H1 (cell line): ENCODE results near the gene TGFA. TPM values are rescaled to one million over a fixed set of nuclear protein-coding genes. Genes with fewer than 3 reads are reported as not detected.

Experiments used
- CTCF ChIA-PET: fragments of 300-600 bp; sonication (Branson Sonifier 250); formaldehyde crosslinking; loops from one replicate; lab custom pipeline; 2021; ENCODE audit not compliant: partially characterized antibody; lab: Charles Lee
- POLR2A ChIA-PET: fragments of 300-600 bp; sonication (Branson Sonifier 250); formaldehyde crosslinking; loops from one replicate; lab custom pipeline; 2021; ENCODE audit warnings: inconsistent platforms; ENCODE audit not compliant: partially characterized antibody; lab: Charles Lee
- DNase-seq, 2 experiments: peaks; one replicate each; pipeline versions ENCODE4 v3.0.0 to v3.0.0-alpha.2; 2010 to 2022; ENCODE audit warnings: low spot score in 2 of 2, low read depth in 1 of 2, mixed read lengths in 1 of 2
- FAIRE-seq: peaks from 2 replicates; lab custom pipeline; 2011; peaks lifted over from hg19 to GRCh38; lab: Jason Lieb, UNC
- H2AFZ ChIP-seq: 2 replicates; pipeline ENCODE4 v1.8.1; 2012; ENCODE audit warnings: low read length, inconsistent platforms
- H2AK5ac ChIP-seq: 2 replicates; pipeline ENCODE4 v1.6.1; 2013; ENCODE audit warnings: low read depth, low read length
- H2BK120ac ChIP-seq: replicated peaks from 2 replicates; pipeline ENCODE3; 2013; ENCODE audit warnings: low read depth, low read length, inconsistent platforms
- H2BK12ac ChIP-seq: 2 replicates; pipeline ENCODE4 v1.6.1; 2013; ENCODE audit warnings: low read depth, low read length
- H2BK15ac ChIP-seq: 2 replicates; pipeline ENCODE4 v1.6.1; 2013; ENCODE audit warnings: low read length
- H2BK20ac ChIP-seq: 2 replicates; pipeline ENCODE4 v1.6.1; 2013; ENCODE audit warnings: low read length
- H2BK5ac ChIP-seq: 2 replicates; pipeline ENCODE4 v1.6.1; 2013; ENCODE audit warnings: low read depth, low read length
- H3K14ac ChIP-seq: 2 replicates; pipeline ENCODE4 v1.6.1; 2013; ENCODE audit warnings: inconsistent platforms; ENCODE audit not compliant: insufficient read length
- H3K18ac ChIP-seq: 2 replicates; pipeline ENCODE4 v1.6.1; 2013; ENCODE audit warnings: low read length; ENCODE audit errors: extremely low read depth
- H3K23ac ChIP-seq: 2 replicates; pipeline ENCODE4 v1.6.1; 2013; ENCODE audit warnings: inconsistent platforms; ENCODE audit not compliant: insufficient read length
- H3K23me2 ChIP-seq: 2 replicates; pipeline ENCODE4 v1.6.1; 2013; ENCODE audit warnings: low read depth, low read length
- H3K27ac ChIP-seq: 2 replicates; pipeline ENCODE4 v1.6.1; 2011; ENCODE audit warnings: low read depth, low read length, inconsistent platforms
- H3K27me3 ChIP-seq, 4 experiments: replicated peaks in 1 of 4; 1 replicate in 1 of 4; 2 replicates in 3 of 4; pipeline versions ENCODE4 v1.6.1 to v1.8.1; 2011 to 2013; ENCODE audit warnings: low read length in 3 of 4, mild to moderate bottlenecking in 3 of 4, inconsistent platforms in 2 of 4, mixed read lengths in 2 of 4, moderate library complexity in 1 of 4; ENCODE audit not compliant: control insufficient read depth in 3 of 4, insufficient read depth in 3 of 4; ENCODE audit errors: extremely low read depth in 1 of 4
- H3K36me3 ChIP-seq, 4 experiments: 2 replicates each; pipeline versions ENCODE4 v1.6.1 to v1.8.1; 2011 to 2013; ENCODE audit warnings: mild to moderate bottlenecking in 4 of 4, low read length in 3 of 4, moderate library complexity in 2 of 4, control low read depth in 1 of 4, inconsistent platforms in 1 of 4; ENCODE audit not compliant: insufficient read depth in 4 of 4, control insufficient read depth in 2 of 4
- H3K4ac ChIP-seq: replicated peaks from 2 replicates; pipeline ENCODE3; 2013; ENCODE audit warnings: low read length, low read depth, mixed read lengths, inconsistent platforms; ENCODE audit not compliant: insufficient read length
- H3K4me1 ChIP-seq, 4 experiments: replicated peaks in 1 of 4; 1 replicate in 1 of 4; 2 replicates in 3 of 4; pipeline versions ENCODE4 v1.6.1 to v1.8.1; 2011 to 2013; ENCODE audit warnings: low read length in 3 of 4, inconsistent platforms in 2 of 4, mixed read lengths in 1 of 4; ENCODE audit not compliant: insufficient read depth in 4 of 4, control insufficient read depth in 3 of 4
- H3K4me2 ChIP-seq, 2 experiments: 2 replicates each; pipeline versions ENCODE4 v1.6.1 to v1.8.1; 2011 to 2013; ENCODE audit warnings: low read depth in 2 of 2, low read length in 2 of 2, control low read depth in 1 of 2, inconsistent platforms in 1 of 2, mild to moderate bottlenecking in 1 of 2; ENCODE audit not compliant: insufficient read depth in 1 of 2
- H3K4me3 ChIP-seq, 4 experiments: fragments of 200-600, 300-600 bp in 1 of 4; sonication (generic), shearing (Covaris generic), sonication (Bioruptor Twin) in 1 of 4; 2 replicates each; pipeline versions ENCODE4 v1.5.1 to v1.8.1; 2011 to 2016; ENCODE audit warnings: low read length in 4 of 4, low read depth in 3 of 4, control low read depth in 2 of 4, inconsistent platforms in 2 of 4, mild to moderate bottlenecking in 2 of 4, mixed read lengths in 1 of 4, moderate library complexity in 1 of 4; ENCODE audit not compliant: insufficient read depth in 2 of 4; ENCODE audit errors: extremely low read depth in 1 of 4
- H3K56ac ChIP-seq: replicated peaks from 2 replicates; pipeline ENCODE3; 2013; ENCODE audit warnings: low read depth, mild to moderate bottlenecking, mixed read lengths, low read length, inconsistent platforms; ENCODE audit not compliant: insufficient read length
- H3K79me1 ChIP-seq: 2 replicates; pipeline ENCODE4 v1.6.1; 2013; ENCODE audit warnings: low read depth, low read length, control low read depth
- H3K79me2 ChIP-seq, 2 experiments: 2 replicates each; pipeline versions ENCODE4 v1.6.1 to v1.8.1; 2012 to 2013; ENCODE audit warnings: low read length in 2 of 2, mild to moderate bottlenecking in 2 of 2, inconsistent platforms in 1 of 2; ENCODE audit not compliant: insufficient read depth in 2 of 2, control insufficient read depth in 1 of 2
- H3K9ac ChIP-seq, 4 experiments: replicated peaks in 1 of 4; 1 replicate in 1 of 4; 2 replicates in 3 of 4; pipeline versions ENCODE4 v1.6.1 to v1.8.1; 2011 to 2013; ENCODE audit warnings: low read depth in 3 of 4, low read length in 3 of 4, control low read depth in 2 of 4, mild to moderate bottlenecking in 2 of 4, moderate library complexity in 2 of 4, inconsistent platforms in 1 of 4; ENCODE audit errors: extremely low read depth in 1 of 4
- H3K9me3 ChIP-seq, 2 experiments: 2 replicates each; pipeline versions ENCODE4 v1.6.1 to v1.8.1; 2012 to 2013; ENCODE audit warnings: mild to moderate bottlenecking in 2 of 2, moderate library complexity in 2 of 2, control low read depth in 1 of 2, inconsistent platforms in 1 of 2, low read depth in 1 of 2, low read length in 1 of 2, mixed read lengths in 1 of 2; ENCODE audit not compliant: insufficient read depth in 2 of 2
- H4K20me1 ChIP-seq, 2 experiments: replicated peaks in 1 of 2; 2 replicates each; pipeline versions ENCODE3 to v1.8.1; 2011 to 2013; ENCODE audit warnings: inconsistent platforms in 2 of 2, low read length in 2 of 2, mild to moderate bottlenecking in 1 of 2; ENCODE audit not compliant: insufficient read depth in 2 of 2, control insufficient read depth in 1 of 2
- H4K5ac ChIP-seq: 2 replicates; pipeline ENCODE4 v1.6.1; 2013; ENCODE audit warnings: low read length, low read depth, mixed read lengths, inconsistent platforms; ENCODE audit not compliant: insufficient read length
- H4K8ac ChIP-seq: 2 replicates; pipeline ENCODE4 v1.8.0; 2013; ENCODE audit warnings: mild to moderate bottlenecking, moderate library complexity, low read length, inconsistent platforms; ENCODE audit not compliant: insufficient read depth; ENCODE audit errors: extremely low read depth
- H4K91ac ChIP-seq: replicated peaks from 2 replicates; pipeline ENCODE3; 2013; ENCODE audit warnings: low read length, mixed read lengths, inconsistent platforms; ENCODE audit not compliant: insufficient read length
- CEBPB ChIP-seq: IDR thresholded peaks from 2 replicates; pipeline ENCODE4 v1.6.1; 2012; ENCODE audit warnings: low read depth, low read length
- CHD1 ChIP-seq: IDR thresholded peaks from 2 replicates; pipeline ENCODE4 v1.6.1; 2012; ENCODE audit warnings: low read depth, low read length, improper control_type of control experiment
- GTF2F1 ChIP-seq: IDR thresholded peaks from 2 replicates; pipeline ENCODE4 v1.6.1; 2012; ENCODE audit warnings: low read depth, low read length, improper control_type of control experiment, borderline replicate concordance
- SIN3A ChIP-seq, 2 experiments: IDR thresholded peaks in 1 of 2; conservative IDR thresholded peaks in 1 of 2; 2 replicates each; pipeline ENCODE4 v1.6.1; 2011 to 2012; ENCODE audit warnings: low read length in 2 of 2, improper control_type of control experiment in 1 of 2, low read depth in 1 of 2, mild to moderate bottlenecking in 1 of 2
- WGBS, 2 experiments: shearing (Covaris generic) in 1 of 2; methylation state at CpG; one replicate each; pipeline versions ENCODE4 v1.1.6 to v1.1.7; 2013 to 2015; ENCODE audit warnings: low lambda C conversion rate in 2 of 2, mixed read lengths in 2 of 2, inconsistent platforms in 1 of 2, low coverage in 1 of 2, missing lambda C conversion rate in 1 of 2; ENCODE audit not compliant: insufficient replicate concordance in 2 of 2, insufficient coverage in 1 of 2, insufficient read length in 1 of 2; ENCODE audit errors: extremely low coverage in 1 of 2, missing lambda C conversion rate in 1 of 2; 5-methylcytosine and 5-hydroxymethylcytosine counted together
- polyA plus RNA-seq, 7 experiments: library from polyadenylated mRNA; depleted of rRNA in 3 of 7; stranded (reverse) in 5 of 7; unstranded in 2 of 7; fragments of >200 nt in 5 of 7; fragments of 200-250 nt in 2 of 7; gene quantifications; 1 replicate in 5 of 7; 2 replicates in 1 of 7; 4 replicates in 1 of 7; pipeline versions ENCODE4 v1.2.1 to v1.2.3, GENCODE V29; 2011 to 2013; ENCODE audit warnings: missing spikeins in 2 of 7, mixed read lengths in 2 of 7
- total RNA-seq: library from RNA; stranded (reverse); fragmentation: NEBNext Ultra II Directional; extraction: Animal tissue kit (Norgen Biotek cat#: 25700); gene quantifications from 2 replicates; pipeline ENCODE4 v1.2.1, GENCODE V29; 2021

The TGFA gene
- total and polyA plus RNA-seq, 2 of the 8 experiments (the other 6 are each of a cell fraction or from before 2014, with no cell fraction given) = 1.8 to 3.7 TPM

DNA sequence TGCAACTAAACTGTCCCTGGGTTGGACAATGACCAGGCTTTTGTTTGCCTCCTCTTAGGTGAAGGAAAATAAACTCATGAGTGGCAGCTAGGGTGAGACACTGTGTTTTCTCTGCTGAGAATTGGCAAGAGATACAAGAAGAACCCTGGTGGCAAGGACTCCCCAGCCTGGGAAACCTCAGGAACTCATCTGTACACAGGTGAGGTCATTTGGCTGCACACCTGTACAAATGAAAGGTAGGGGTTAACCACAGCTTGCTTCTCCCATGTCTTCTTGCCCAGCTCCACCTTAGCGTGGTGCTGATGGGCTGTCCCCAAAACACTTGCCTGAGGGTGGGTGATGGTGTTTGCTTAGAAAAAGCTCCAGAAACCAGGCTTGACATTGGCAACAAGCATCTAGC is 154.6 kb downstream of the TGFA start:
- Histone ChIP-seq H3K36me3 (no peaks in the 10 kb centered on the region), H4K91ac (no peak overlapping the region), H3K4me1 (peaks cover 0 to 3% (median 0%) of the 10 kb centered on the region in 4 experiments; a peak in 2 of 7 replicates), H3K18ac (no peak overlapping the region), H3K27me3 (peaks cover 0 to 6% (median 2%) of the 10 kb centered on the region in 4 experiments; a peak in 3 of 7 replicates), H3K4me3 (no peak overlapping the region), H3K27ac (no peak overlapping the region), H4K20me1 (peaks cover 0 to 1% of the 10 kb centered on the region in 2 experiments), H3K4me2 (no peak overlapping the region), H3K79me1 (no peaks in the 10 kb centered on the region), H2AFZ (no peak overlapping the region), H2BK120ac (no peak overlapping the region), H3K56ac (no peak overlapping the region), H2AK5ac (no peak overlapping the region), H3K9me3 (no peaks in the 10 kb centered on the region), H3K9ac (no peak overlapping the region), H2BK15ac (no peak overlapping the region), H3K23me2 (no peaks in the 10 kb centered on the region), H3K23ac (no peak overlapping the region), H2BK20ac (no peak overlapping the region), H3K4ac (no peak overlapping the region), H2BK12ac (no peak overlapping the region), H2BK5ac (no peak overlapping the region), H4K5ac (no peak overlapping the region), H3K79me2 (no peaks in the 10 kb centered on the region), H4K8ac (no peak overlapping the region), H3K14ac (no peak overlapping the region)
- whole genome bisulfite sequencing, 2 experiments = 100% methylated on average over 1 of the region's 1 CpG; no CpG with 5 or more reads in 1 of the 2 experiments
- no peak for TF ChIP-seq CHD1
- no peak for TF ChIP-seq SIN3A (conservative IDR thresholded peaks at IDR 0.05 in 1 of 2, IDR thresholded peaks at IDR 0.05 in 1 of 2; ENCODE audit: low read depth in 1 of 2, low read length in 2 of 2)
- TF ChIP-seq GTF2F1 = no peak
- no peak for TF ChIP-seq CEBPB
- no peak for FAIRE-seq
- no peak for DNase-seq
- POLR2A ChIA-PET = interaction anchor here (0.6 to 1.0 kb wide), 2 partner anchors 105 to 211 kb away, joined by 3 to 4 read pairs; partner anchors contain the start of gene SNRPG
- CTCF ChIA-PET = interaction anchor here (0.6 to 2.0 kb wide), 5 partner anchors 14 to 145 kb away, joined by 3 to 5 read pairs (median 4); no protein-coding TSS in a partner anchor
